HEK293 (cell line): ENCODE measurements around the gene GPR153.

Experiments used
- BCL11A ChIP-seq: fragments of 450-650 bp; formaldehyde crosslinking; IDR thresholded peaks from 2 replicates; pipeline ENCODE4 v1.5.1; 2016; ENCODE audit warnings: low read depth, missing biosample characterization, missing genetic modification characterization
- FEZF1 ChIP-seq: fragments of 450-650 bp; formaldehyde crosslinking; IDR thresholded peaks from 2 replicates; pipeline ENCODE4 v1.5.1; 2016; ENCODE audit warnings: missing biosample characterization, missing genetic modification characterization
- GLI4 ChIP-seq: fragments of 450-650 bp; formaldehyde crosslinking; IDR thresholded peaks from 2 replicates; pipeline ENCODE4 v1.5.1; 2016; ENCODE audit warnings: missing biosample characterization, missing genetic modification characterization
- GLIS1 ChIP-seq: fragments of 450-650 bp; formaldehyde crosslinking; IDR thresholded peaks from 2 replicates; pipeline ENCODE4 v1.5.1; 2016; ENCODE audit warnings: missing biosample characterization, missing genetic modification characterization
- GLIS2 ChIP-seq: fragments of 450-650 bp; formaldehyde crosslinking; IDR thresholded peaks from 2 replicates; pipeline ENCODE4 v1.5.1; 2016; ENCODE audit warnings: missing biosample characterization, missing genetic modification characterization
- MZF1 ChIP-seq: fragments of 450-650 bp; formaldehyde crosslinking; IDR thresholded peaks from 2 replicates; pipeline ENCODE4 v1.5.1; 2017; ENCODE audit warnings: missing biosample characterization, missing genetic modification characterization, borderline replicate concordance
- OSR2 ChIP-seq: fragments of 450-650 bp; formaldehyde crosslinking; IDR thresholded peaks from 2 replicates; pipeline ENCODE4 v1.5.1; 2016; ENCODE audit warnings: missing biosample characterization, missing genetic modification characterization
- OVOL3 ChIP-seq: fragments of 450-650 bp; formaldehyde crosslinking; IDR thresholded peaks from 2 replicates; pipeline ENCODE4 v1.5.1; 2016; ENCODE audit warnings: missing biosample characterization, missing genetic modification characterization
- SCRT1 ChIP-seq: fragments of 450-650 bp; formaldehyde crosslinking; IDR thresholded peaks from 2 replicates; pipeline ENCODE4 v1.5.1; 2016; ENCODE audit warnings: missing biosample characterization, missing genetic modification characterization, borderline replicate concordance
- SP3 ChIP-seq: fragments of 450-650 bp; formaldehyde crosslinking; IDR thresholded peaks from 2 replicates; pipeline ENCODE4 v1.5.1; 2016; ENCODE audit warnings: missing biosample characterization, missing genetic modification characterization
- TCF7L2 ChIP-seq: IDR thresholded peaks from 2 replicates; pipeline ENCODE4 v1.6.1; 2011; ENCODE audit warnings: low read depth, mild to moderate bottlenecking, inconsistent platforms, low read length, moderate library complexity, borderline replicate concordance
- ZBTB21 ChIP-seq: fragments of 450-650 bp; formaldehyde crosslinking; IDR thresholded peaks from 2 replicates; pipeline ENCODE4 v1.5.1; 2017; ENCODE audit warnings: missing biosample characterization, missing genetic modification characterization
- ZEB2 ChIP-seq: fragments of 450-650 bp; formaldehyde crosslinking; IDR thresholded peaks from 2 replicates; pipeline ENCODE4 v1.5.1; 2016; ENCODE audit warnings: missing biosample characterization, missing genetic modification characterization
- ZNF112 ChIP-seq: fragments of 450-650 bp; formaldehyde crosslinking; IDR thresholded peaks from 2 replicates; pipeline ENCODE4 v1.5.0; 2017; ENCODE audit warnings: missing biosample characterization, missing genetic modification characterization
- ZNF133 ChIP-seq: fragments of 450-650 bp; formaldehyde crosslinking; IDR thresholded peaks from 2 replicates; pipeline ENCODE4 v1.5.1; 2016; ENCODE audit warnings: missing biosample characterization, missing genetic modification characterization
- ZNF16 ChIP-seq: fragments of 450-650 bp; formaldehyde crosslinking; IDR thresholded peaks from 2 replicates; pipeline ENCODE4 v1.5.1; 2016; ENCODE audit warnings: low read depth, missing biosample characterization, missing genetic modification characterization
- ZNF174 ChIP-seq: fragments of 450-650 bp; formaldehyde crosslinking; IDR thresholded peaks from 2 replicates; pipeline ENCODE4 v1.5.0; 2017; ENCODE audit warnings: missing biosample characterization, mild to moderate bottlenecking, missing genetic modification characterization
- ZNF211 ChIP-seq: fragments of 450-650 bp; formaldehyde crosslinking; IDR thresholded peaks from 2 replicates; pipeline ENCODE4 v1.5.1; 2016; ENCODE audit warnings: low read depth, missing biosample characterization, missing genetic modification characterization
- ZNF214 ChIP-seq: fragments of 450-650 bp; formaldehyde crosslinking; IDR thresholded peaks from 2 replicates; pipeline ENCODE4 v1.5.1; 2017; ENCODE audit warnings: missing biosample characterization, mild to moderate bottlenecking, missing genetic modification characterization, borderline replicate concordance
- ZNF223 ChIP-seq: fragments of 450-650 bp; formaldehyde crosslinking; IDR thresholded peaks from 2 replicates; pipeline ENCODE4 v1.5.1; 2016; ENCODE audit warnings: missing biosample characterization, missing genetic modification characterization
- ZNF416 ChIP-seq: fragments of 450-650 bp; formaldehyde crosslinking; IDR thresholded peaks from 2 replicates; pipeline ENCODE4 v1.5.1; 2016; ENCODE audit warnings: missing biosample characterization, missing genetic modification characterization
- ZNF629 ChIP-seq: fragments of 450-650 bp; formaldehyde crosslinking; IDR thresholded peaks from 2 replicates; pipeline ENCODE4 v1.5.1; 2017; ENCODE audit warnings: missing biosample characterization, missing genetic modification characterization
- ZNF658 ChIP-seq: fragments of 450-650 bp; formaldehyde crosslinking; IDR thresholded peaks from 2 replicates; pipeline ENCODE4; 2016; ENCODE audit warnings: missing biosample characterization, missing genetic modification characterization
- ZNF670 ChIP-seq: fragments of 450-650 bp; formaldehyde crosslinking; IDR thresholded peaks from 2 replicates; pipeline ENCODE4 v1.5.1; 2016; ENCODE audit warnings: missing biosample characterization, missing genetic modification characterization, low read depth
- ZNF747 ChIP-seq: fragments of 450-650 bp; formaldehyde crosslinking; IDR thresholded peaks from 2 replicates; pipeline ENCODE4 v1.5.1; 2016; ENCODE audit warnings: missing biosample characterization, missing genetic modification characterization
- ZSCAN23 ChIP-seq: fragments of 450-650 bp; formaldehyde crosslinking; IDR thresholded peaks from 2 replicates; pipeline ENCODE4 v1.5.1; 2016; ENCODE audit warnings: missing biosample characterization, missing genetic modification characterization
- TF ChIP-seq, protein P1 (sequence below): fragments of 450-650 bp; formaldehyde crosslinking; conservative IDR thresholded peaks from 2 replicates; pipeline ENCODE4 v1.5.1; 2016; ENCODE audit warnings: low read depth, missing biosample characterization, missing genetic modification characterization
- TF ChIP-seq, protein P2 (sequence below): fragments of 450-650 bp; formaldehyde crosslinking; IDR thresholded peaks from 2 replicates; pipeline ENCODE4 v1.5.1; 2016; ENCODE audit warnings: missing biosample characterization, missing genetic modification characterization, borderline replicate concordance
- TF ChIP-seq, protein P3 (sequence below): fragments of 450-650 bp; formaldehyde crosslinking; IDR thresholded peaks from 2 replicates; pipeline ENCODE4 v1.5.1; 2016; ENCODE audit warnings: missing biosample characterization, missing genetic modification characterization
- TF ChIP-seq, protein P4 (sequence below): fragments of 450-650 bp; formaldehyde crosslinking; IDR thresholded peaks from 2 replicates; pipeline ENCODE4; 2016; ENCODE audit warnings: missing biosample characterization, missing genetic modification characterization
- TF ChIP-seq, protein P5 (sequence below): fragments of 450-650 bp; formaldehyde crosslinking; IDR thresholded peaks from 2 replicates; pipeline ENCODE4 v1.5.1; 2016; ENCODE audit warnings: missing biosample characterization, missing genetic modification characterization, low read depth

Gene GPR153

DNA sequence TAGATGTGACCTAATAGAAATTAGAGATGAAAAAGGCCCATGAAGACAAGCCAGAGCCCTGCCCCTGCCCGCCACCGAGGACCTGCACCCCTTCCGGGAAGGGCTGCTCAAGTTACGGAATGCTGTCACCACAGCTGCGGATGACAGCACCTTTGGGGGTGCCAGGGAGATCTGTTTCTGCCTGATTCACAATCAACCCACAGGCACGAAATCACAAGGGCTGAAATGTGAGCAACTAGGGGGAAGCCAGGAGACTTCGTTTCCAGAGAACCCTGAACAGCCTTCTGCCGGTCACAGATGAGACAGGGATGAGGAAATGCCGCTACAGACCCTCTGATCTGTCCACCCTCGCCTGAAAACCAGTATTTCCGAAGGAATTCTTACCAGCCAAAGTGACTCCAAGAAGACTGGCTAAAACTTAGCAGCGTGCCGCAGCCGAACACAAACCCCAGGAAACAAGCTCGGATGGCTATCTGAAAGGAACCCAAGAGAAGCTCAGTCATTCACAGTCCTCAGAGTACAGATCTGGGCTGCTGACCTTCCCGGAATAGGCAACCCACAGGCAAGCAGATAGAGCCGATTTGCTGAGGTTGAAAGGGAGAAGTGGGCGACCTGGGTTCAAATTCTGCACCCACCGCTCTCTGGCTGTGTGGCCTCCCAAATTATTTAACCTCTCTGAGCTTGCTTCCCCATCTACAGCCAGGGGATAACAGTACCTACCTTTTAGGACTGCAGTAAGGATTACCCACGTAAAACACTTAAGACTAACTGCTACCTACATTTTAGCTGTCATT lies 26.2 kb downstream of the GPR153 start (continued):
- TF ChIP-seq, protein P1, sequence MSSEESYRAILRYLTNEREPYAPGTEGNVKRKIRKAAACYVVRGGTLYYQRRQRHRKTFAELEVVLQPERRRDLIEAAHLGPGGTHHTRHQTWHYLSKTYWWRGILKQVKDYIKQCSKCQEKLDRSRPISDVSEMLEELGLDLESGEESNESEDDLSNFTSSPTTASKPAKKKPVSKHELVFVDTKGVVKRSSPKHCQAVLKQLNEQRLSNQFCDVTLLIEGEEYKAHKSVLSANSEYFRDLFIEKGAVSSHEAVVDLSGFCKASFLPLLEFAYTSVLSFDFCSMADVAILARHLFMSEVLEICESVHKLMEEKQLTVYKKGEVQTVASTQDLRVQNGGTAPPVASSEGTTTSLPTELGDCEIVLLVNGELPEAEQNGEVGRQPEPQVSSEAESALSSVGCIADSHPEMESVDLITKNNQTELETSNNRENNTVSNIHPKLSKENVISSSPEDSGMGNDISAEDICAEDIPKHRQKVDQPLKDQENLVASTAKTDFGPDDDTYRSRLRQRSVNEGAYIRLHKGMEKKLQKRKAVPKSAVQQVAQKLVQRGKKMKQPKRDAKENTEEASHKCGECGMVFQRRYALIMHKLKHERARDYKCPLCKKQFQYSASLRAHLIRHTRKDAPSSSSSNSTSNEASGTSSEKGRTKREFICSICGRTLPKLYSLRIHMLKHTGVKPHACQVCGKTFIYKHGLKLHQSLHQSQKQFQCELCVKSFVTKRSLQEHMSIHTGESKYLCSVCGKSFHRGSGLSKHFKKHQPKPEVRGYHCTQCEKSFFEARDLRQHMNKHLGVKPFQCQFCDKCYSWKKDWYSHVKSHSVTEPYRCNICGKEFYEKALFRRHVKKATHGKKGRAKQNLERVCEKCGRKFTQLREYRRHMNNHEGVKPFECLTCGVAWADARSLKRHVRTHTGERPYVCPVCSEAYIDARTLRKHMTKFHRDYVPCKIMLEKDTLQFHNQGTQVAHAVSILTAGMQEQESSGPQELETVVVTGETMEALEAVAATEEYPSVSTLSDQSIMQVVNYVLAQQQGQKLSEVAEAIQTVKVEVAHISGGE (tag by site-specific recombination), result 0 out of 2 replicates have a peak, but pooled peaks have one; percentile 26
- TF ChIP-seq ZNF174 (tag by site-specific recombination), result no peak
- no peak for TF ChIP-seq ZNF747
- peak; percentile 46; the same call in 1 of the 2 replicates for TF ChIP-seq ZEB2
- no peak for TF ChIP-seq TCF7L2
- no peak for TF ChIP-seq MZF1
- peak; percentile 49 for TF ChIP-seq GLIS2 (tag by site-specific recombination)
- TF ChIP-seq, protein P2, sequence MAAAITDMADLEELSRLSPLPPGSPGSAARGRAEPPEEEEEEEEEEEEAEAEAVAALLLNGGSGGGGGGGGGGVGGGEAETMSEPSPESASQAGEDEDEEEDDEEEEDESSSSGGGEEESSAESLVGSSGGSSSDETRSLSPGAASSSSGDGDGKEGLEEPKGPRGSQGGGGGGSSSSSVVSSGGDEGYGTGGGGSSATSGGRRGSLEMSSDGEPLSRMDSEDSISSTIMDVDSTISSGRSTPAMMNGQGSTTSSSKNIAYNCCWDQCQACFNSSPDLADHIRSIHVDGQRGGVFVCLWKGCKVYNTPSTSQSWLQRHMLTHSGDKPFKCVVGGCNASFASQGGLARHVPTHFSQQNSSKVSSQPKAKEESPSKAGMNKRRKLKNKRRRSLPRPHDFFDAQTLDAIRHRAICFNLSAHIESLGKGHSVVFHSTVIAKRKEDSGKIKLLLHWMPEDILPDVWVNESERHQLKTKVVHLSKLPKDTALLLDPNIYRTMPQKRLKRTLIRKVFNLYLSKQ (tag by site-specific recombination), result no peak
- peak; percentile 77 for TF ChIP-seq ZNF629
- no peak for TF ChIP-seq ZNF211
- TF ChIP-seq GLIS1 (tag by site-specific recombination), result peak; percentile 70
- TF ChIP-seq, protein P3, sequence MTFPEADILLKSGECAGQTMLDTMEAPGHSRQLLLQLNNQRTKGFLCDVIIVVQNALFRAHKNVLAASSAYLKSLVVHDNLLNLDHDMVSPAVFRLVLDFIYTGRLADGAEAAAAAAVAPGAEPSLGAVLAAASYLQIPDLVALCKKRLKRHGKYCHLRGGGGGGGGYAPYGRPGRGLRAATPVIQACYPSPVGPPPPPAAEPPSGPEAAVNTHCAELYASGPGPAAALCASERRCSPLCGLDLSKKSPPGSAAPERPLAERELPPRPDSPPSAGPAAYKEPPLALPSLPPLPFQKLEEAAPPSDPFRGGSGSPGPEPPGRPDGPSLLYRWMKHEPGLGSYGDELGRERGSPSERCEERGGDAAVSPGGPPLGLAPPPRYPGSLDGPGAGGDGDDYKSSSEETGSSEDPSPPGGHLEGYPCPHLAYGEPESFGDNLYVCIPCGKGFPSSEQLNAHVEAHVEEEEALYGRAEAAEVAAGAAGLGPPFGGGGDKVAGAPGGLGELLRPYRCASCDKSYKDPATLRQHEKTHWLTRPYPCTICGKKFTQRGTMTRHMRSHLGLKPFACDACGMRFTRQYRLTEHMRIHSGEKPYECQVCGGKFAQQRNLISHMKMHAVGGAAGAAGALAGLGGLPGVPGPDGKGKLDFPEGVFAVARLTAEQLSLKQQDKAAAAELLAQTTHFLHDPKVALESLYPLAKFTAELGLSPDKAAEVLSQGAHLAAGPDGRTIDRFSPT, result no peak
- no peak for TF ChIP-seq ZNF658 (tag by site-specific recombination)
- TF ChIP-seq OVOL3, result no peak
- no peak for TF ChIP-seq ZSCAN23
- no peak for TF ChIP-seq ZNF416 (tag by site-specific recombination)
- no peak for TF ChIP-seq ZNF214
- peak; percentile 58; the same call in 1 of the 2 replicates for TF ChIP-seq FEZF1 (tag by site-specific recombination)
- no peak for TF ChIP-seq ZNF16
- TF ChIP-seq ZNF112 (tag by site-specific recombination), result no peak
- TF ChIP-seq ZNF223 (tag by site-specific recombination), result no peak
- 0 out of 2 replicates have a peak, but pooled peaks have one; percentile 12 for TF ChIP-seq OSR2 (tag by site-specific recombination)
- TF ChIP-seq, protein P4, sequence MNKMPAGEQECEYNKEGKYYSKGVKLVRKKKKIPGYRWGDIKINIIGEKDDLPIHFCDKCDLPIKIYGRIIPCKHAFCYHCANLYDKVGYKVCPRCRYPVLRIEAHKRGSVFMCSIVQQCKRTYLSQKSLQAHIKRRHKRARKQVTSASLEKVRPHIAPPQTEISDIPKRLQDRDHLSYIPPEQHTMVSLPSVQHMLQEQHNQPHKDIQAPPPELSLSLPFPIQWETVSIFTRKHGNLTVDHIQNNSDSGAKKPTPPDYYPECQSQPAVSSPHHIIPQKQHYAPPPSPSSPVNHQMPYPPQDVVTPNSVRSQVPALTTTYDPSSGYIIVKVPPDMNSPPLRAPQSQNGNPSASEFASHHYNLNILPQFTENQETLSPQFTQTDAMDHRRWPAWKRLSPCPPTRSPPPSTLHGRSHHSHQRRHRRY (tag by site-specific recombination), result no peak
- no peak for TF ChIP-seq ZBTB21 (tag by site-specific recombination)
- TF ChIP-seq SCRT1, result no peak
- no peak for TF ChIP-seq GLI4 (tag by site-specific recombination)
- no peak; the same call in 1 of the 2 replicates for TF ChIP-seq BCL11A (tag by site-specific recombination)
- TF ChIP-seq, protein P5, sequence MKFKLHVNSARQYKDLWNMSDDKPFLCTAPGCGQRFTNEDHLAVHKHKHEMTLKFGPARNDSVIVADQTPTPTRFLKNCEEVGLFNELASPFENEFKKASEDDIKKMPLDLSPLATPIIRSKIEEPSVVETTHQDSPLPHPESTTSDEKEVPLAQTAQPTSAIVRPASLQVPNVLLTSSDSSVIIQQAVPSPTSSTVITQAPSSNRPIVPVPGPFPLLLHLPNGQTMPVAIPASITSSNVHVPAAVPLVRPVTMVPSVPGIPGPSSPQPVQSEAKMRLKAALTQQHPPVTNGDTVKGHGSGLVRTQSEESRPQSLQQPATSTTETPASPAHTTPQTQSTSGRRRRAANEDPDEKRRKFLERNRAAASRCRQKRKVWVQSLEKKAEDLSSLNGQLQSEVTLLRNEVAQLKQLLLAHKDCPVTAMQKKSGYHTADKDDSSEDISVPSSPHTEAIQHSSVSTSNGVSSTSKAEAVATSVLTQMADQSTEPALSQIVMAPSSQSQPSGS (tag by site-specific recombination), result no peak
- TF ChIP-seq ZNF133, result no peak
- TF ChIP-seq ZNF670 (tag by site-specific recombination), result no peak
- TF ChIP-seq SP3 (tag by site-specific recombination), result no peak
